Measurements from ENCODE around the gene BCAS4.
A peak's percentile ranks its signal among the peaks of the same experiment; 100 is the strongest.

Gene BCAS4

GRCh38 chr20:50826121-50826520, 31.3 kb downstream of the BCAS4 start:
- no peak for DNase-seq

GRCh38 chr20:50828363-50829136, 33.7 kb downstream of the BCAS4 start:
- DNase-seq = no peak

GRCh38 chr20:50831622-50832021, 36.8 kb downstream of the BCAS4 start:
- no peak for DNase-seq

- no peak for DNase-seq
These were observed 39.7 kb downstream of the BCAS4 start for GRCh38 chr20:50834599-50835005.

GRCh38 chr20:50837532-50838321, 42.9 kb downstream of the BCAS4 start:
- DNase-seq = no peak

- no peak for DNase-seq
These were observed 43.4 kb downstream of the BCAS4 start for GRCh38 chr20:50838322-50838625.

- DNase-seq = no peak
These were observed 44.0 kb downstream of the BCAS4 start for GRCh38 chr20:50838707-50839385.

GRCh38 chr20:50842821-50843220, 48.0 kb downstream of the BCAS4 start:
- DNase-seq = no peak

GRCh38 chr20:50843331-50844276, 48.7 kb downstream of the BCAS4 start:
- DNase-seq = peak; percentile 50

- no peak for DNase-seq
These were observed 49.7 kb downstream of the BCAS4 start for GRCh38 chr20:50844430-50845100.

GRCh38 chr20:50845566-50846215, 50.8 kb downstream of the BCAS4 start:
- DNase-seq = no peak

GRCh38 chr20:50848341-50848808, 53.5 kb downstream of the BCAS4 start:
- peak; percentile 93 for DNase-seq

- peak; percentile 85 for DNase-seq
These were observed 54.2 kb downstream of the BCAS4 start for GRCh38 chr20:50848846-50849673.

- no peak for DNase-seq
These were observed 55.9 kb downstream of the BCAS4 start for GRCh38 chr20:50850721-50851286.

GRCh38 chr20:50852085-50852484, 57.2 kb downstream of the BCAS4 start:
- DNase-seq = no peak

GRCh38 chr20:50854506-50855249, 59.8 kb downstream of the BCAS4 start:
- no peak for DNase-seq

- DNase-seq = no peak
These were observed 60.9 kb downstream of the BCAS4 start for GRCh38 chr20:50855498-50856474.

- no peak for DNase-seq
These were observed 61.7 kb downstream of the BCAS4 start for GRCh38 chr20:50856475-50857041.

Data from RPMI8226 (cell line).